Measurements from ENCODE around the gene SMIM23. TPM values are rescaled to one million over a fixed set of nuclear protein-coding genes. Genes with fewer than 3 reads are reported as not detected.

Gene SMIM23
- total RNA-seq, 1 experiment from 2014 or later = not detected

DNA sequence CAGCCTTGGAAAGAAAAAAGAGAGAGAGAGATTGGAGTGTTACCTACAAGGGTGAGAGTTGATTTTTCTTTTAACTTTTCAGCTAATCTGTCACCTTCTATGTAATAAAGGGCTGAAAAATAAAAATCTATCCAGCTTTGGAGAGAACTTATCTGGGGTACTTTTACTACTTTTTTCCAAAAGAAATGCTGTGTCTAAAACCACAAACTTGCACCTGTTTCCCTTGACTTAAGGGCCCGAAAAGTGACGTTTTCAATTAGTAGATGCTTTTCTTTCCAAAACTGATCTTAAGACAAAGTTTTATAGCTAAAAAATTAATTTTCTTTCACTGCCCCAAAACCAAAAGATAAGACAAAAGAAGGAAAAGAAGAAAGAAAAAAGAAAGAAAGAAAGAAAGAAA lies 48.8 kb downstream of the SMIM23 start:
- Histone ChIP-seq H3K36me3 (ENCODE audit: insufficient read depth, low read length, poor library complexity, severe bottlenecking) (no peaks in the 10 kb centered on the region), H3K4me1 (ENCODE audit: insufficient read depth, low read length, poor library complexity, severe bottlenecking) (no peaks in the 10 kb centered on the region), H3K27ac (ENCODE audit: low read depth, low read length, poor library complexity, severe bottlenecking) (no peak overlapping the region), H3K27me3 (replicated peaks; ENCODE audit: insufficient read depth, low read depth, low read length, poor library complexity) (peaks cover 1% of the 10 kb centered on the region), H3K9me3 (ENCODE audit: low read depth, low read length, poor library complexity, severe bottlenecking) (no peaks in the 10 kb centered on the region), H3K4me3 (ENCODE audit: low read depth, low read length, poor library complexity, severe bottlenecking) (no peak overlapping the region)
- TF ChIP-seq, protein P1, sequence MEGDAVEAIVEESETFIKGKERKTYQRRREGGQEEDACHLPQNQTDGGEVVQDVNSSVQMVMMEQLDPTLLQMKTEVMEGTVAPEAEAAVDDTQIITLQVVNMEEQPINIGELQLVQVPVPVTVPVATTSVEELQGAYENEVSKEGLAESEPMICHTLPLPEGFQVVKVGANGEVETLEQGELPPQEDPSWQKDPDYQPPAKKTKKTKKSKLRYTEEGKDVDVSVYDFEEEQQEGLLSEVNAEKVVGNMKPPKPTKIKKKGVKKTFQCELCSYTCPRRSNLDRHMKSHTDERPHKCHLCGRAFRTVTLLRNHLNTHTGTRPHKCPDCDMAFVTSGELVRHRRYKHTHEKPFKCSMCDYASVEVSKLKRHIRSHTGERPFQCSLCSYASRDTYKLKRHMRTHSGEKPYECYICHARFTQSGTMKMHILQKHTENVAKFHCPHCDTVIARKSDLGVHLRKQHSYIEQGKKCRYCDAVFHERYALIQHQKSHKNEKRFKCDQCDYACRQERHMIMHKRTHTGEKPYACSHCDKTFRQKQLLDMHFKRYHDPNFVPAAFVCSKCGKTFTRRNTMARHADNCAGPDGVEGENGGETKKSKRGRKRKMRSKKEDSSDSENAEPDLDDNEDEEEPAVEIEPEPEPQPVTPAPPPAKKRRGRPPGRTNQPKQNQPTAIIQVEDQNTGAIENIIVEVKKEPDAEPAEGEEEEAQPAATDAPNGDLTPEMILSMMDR (conservative IDR thresholded peaks at IDR 0.05; ENCODE audit: low read depth, low read length) = no peak
- no peak for TF ChIP-seq EZH2 (IDR thresholded peaks at IDR 0.05; ENCODE audit: borderline replicate concordance, low read depth, low read length, poor library complexity, severe bottlenecking)
- intact Hi-C loops (cut with micrococcal nuclease; ENCODE audit: unreplicated experiment) = no loop called here
- ChIA-PET CTCF (no interaction called here), POLR2A (ENCODE audit: low non-redundant PET) (no interaction called here)
- no TSS peak for BruUV-seq (replicated peaks)
- DNase-seq (ENCODE audit: low spot score) = no peak

DNA sequence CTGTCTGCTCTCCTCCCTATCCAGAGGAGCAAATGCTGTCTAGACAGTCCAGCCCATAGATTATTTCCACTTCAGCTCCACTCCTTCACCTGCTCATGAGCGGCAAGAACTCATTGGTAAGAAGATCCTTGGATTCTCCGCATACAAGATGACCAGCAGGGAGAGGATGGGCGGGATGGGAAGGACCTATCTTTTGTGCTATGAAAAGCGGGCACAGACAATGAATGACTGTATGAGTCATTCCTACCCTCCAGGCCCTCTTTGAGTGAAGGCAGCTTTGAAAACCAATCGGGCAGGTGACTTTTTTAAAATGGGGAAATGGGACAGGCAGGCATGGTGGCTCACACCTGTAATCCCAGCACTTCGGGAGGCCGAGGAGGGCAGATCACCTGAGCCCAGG lies 49.4 kb downstream of the SMIM23 start:
- Histone ChIP-seq H3K27me3 (replicated peaks; ENCODE audit: insufficient read depth, low read depth, low read length, poor library complexity) (no peaks in the 10 kb centered on the region), H3K4me1 (ENCODE audit: insufficient read depth, low read length, poor library complexity, severe bottlenecking) (no peaks in the 10 kb centered on the region), H3K36me3 (ENCODE audit: insufficient read depth, low read length, poor library complexity, severe bottlenecking) (no peaks in the 10 kb centered on the region), H3K27ac (ENCODE audit: low read depth, low read length, poor library complexity, severe bottlenecking) (no peak overlapping the region), H3K9me3 (ENCODE audit: low read depth, low read length, poor library complexity, severe bottlenecking) (no peaks in the 10 kb centered on the region), H3K4me3 (ENCODE audit: low read depth, low read length, poor library complexity, severe bottlenecking) (no peak overlapping the region)
- TF ChIP-seq, protein P1 (conservative IDR thresholded peaks at IDR 0.05; ENCODE audit: low read depth, low read length) = no peak
- TF ChIP-seq EZH2 (IDR thresholded peaks at IDR 0.05; ENCODE audit: borderline replicate concordance, low read depth, low read length, poor library complexity, severe bottlenecking) = no peak
- no TSS peak for BruUV-seq (replicated peaks)
- intact Hi-C loops (cut with micrococcal nuclease; ENCODE audit: unreplicated experiment) = no loop called here
- CTCF ChIA-PET = no interaction called here
- no peak for DNase-seq (ENCODE audit: low spot score)
- POLR2A ChIA-PET (ENCODE audit: low non-redundant PET) = no interaction called here

DNA sequence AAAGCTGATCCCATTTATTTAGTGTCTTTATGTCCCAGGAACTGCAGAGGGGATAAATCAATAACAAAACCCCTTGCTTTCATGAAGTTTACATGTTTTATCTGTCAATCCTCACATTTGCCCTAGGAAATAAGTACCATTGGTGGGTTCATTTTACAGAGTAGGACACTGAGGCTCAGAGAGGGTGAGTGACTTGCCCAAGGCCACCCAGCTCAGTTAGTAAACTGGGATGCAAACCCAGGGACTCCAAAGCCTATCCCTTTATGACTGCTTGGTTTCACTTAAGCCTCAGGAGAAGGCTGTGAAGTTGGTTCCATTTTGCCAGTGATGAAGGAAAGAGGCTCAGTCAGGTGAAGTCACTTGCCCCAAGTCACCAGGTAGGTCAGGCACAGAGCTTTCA lies 51.9 kb downstream of the SMIM23 start:
- Histone ChIP-seq H3K9me3 (ENCODE audit: low read depth, low read length, poor library complexity, severe bottlenecking) (no peaks in the 10 kb centered on the region), H3K4me1 (ENCODE audit: insufficient read depth, low read length, poor library complexity, severe bottlenecking) (no peaks in the 10 kb centered on the region), H3K36me3 (ENCODE audit: insufficient read depth, low read length, poor library complexity, severe bottlenecking) (no peaks in the 10 kb centered on the region), H3K27ac (ENCODE audit: low read depth, low read length, poor library complexity, severe bottlenecking) (no peak overlapping the region), H3K4me3 (ENCODE audit: low read depth, low read length, poor library complexity, severe bottlenecking) (no peak overlapping the region), H3K27me3 (replicated peaks; ENCODE audit: insufficient read depth, low read depth, low read length, poor library complexity) (no peaks in the 10 kb centered on the region)
- ChIA-PET CTCF (no interaction called here), POLR2A (ENCODE audit: low non-redundant PET) (no interaction called here)
- DNase-seq (ENCODE audit: low spot score) = no peak
- TF ChIP-seq EZH2 (IDR thresholded peaks at IDR 0.05; ENCODE audit: borderline replicate concordance, low read depth, low read length, poor library complexity, severe bottlenecking) = no peak
- TF ChIP-seq, protein P1 (conservative IDR thresholded peaks at IDR 0.05; ENCODE audit: low read depth, low read length) = no peak
- intact Hi-C loops (cut with micrococcal nuclease; ENCODE audit: unreplicated experiment) = no loop called here
- no TSS peak for BruUV-seq (replicated peaks)

All from A673 (cell line).